Osteoblast (primary cell): ENCODE data around the gene EVA1C. TPM values are rescaled to one million over a fixed set of nuclear protein-coding genes. Genes with fewer than 3 reads are reported as not detected.
A peak's percentile ranks its signal among the peaks of the same experiment; 100 is the strongest.

Experiments used
- DNase-seq: peaks from one replicate; pipeline ENCODE4 v3.0.0; 2011; ENCODE audit warnings: low spot score, mixed read lengths; ENCODE audit not compliant: insufficient read length; ENCODE audit errors: missing footprints
- H2AFZ ChIP-seq: 2 replicates; pipeline ENCODE4 v1.6.0; 2011; ENCODE audit warnings: mild to moderate bottlenecking, low read length
- H3K27ac ChIP-seq: 2 replicates; pipeline ENCODE4 v1.5.1; 2011; ENCODE audit warnings: mild to moderate bottlenecking, low read depth, low read length, moderate library complexity
- H3K27me3 ChIP-seq: 2 replicates; pipeline ENCODE4 v1.6.0; 2012; ENCODE audit warnings: mild to moderate bottlenecking, control low read depth, inconsistent platforms, low read length, moderate library complexity; ENCODE audit not compliant: insufficient read depth
- H3K36me3 ChIP-seq: 2 replicates; pipeline ENCODE4 v1.5.1; 2011; ENCODE audit warnings: mild to moderate bottlenecking, low read length, control low read depth, moderate library complexity; ENCODE audit not compliant: insufficient read depth
- H3K4me1 ChIP-seq: 2 replicates; pipeline ENCODE4 v1.5.1; 2011; ENCODE audit warnings: mild to moderate bottlenecking, low read length, control low read depth, moderate library complexity; ENCODE audit not compliant: insufficient read depth
- H3K4me2 ChIP-seq: 2 replicates; pipeline ENCODE4 v1.6.0; 2011; ENCODE audit warnings: mild to moderate bottlenecking, low read length; ENCODE audit not compliant: insufficient read depth
- H3K4me3 ChIP-seq: fragments of 200-600 bp; sonication (generic); 3 replicates; pipeline ENCODE4 v1.5.1; 2012; ENCODE audit warnings: mild to moderate bottlenecking, low read length, inconsistent platforms; ENCODE audit not compliant: insufficient read depth
- H3K79me2 ChIP-seq: 2 replicates; pipeline ENCODE4 v1.6.0; 2012; ENCODE audit warnings: mild to moderate bottlenecking, low read length, control low read depth, inconsistent platforms; ENCODE audit not compliant: insufficient read depth
- H3K9me3 ChIP-seq: 2 replicates; pipeline ENCODE4 v1.5.1; 2011; ENCODE audit warnings: low read depth, low read length, control low read depth
- H4K20me1 ChIP-seq: 2 replicates; pipeline ENCODE4 v1.6.0; 2012; ENCODE audit warnings: mild to moderate bottlenecking, low read length, control low read depth; ENCODE audit not compliant: insufficient read depth
- CTCF ChIP-seq: IDR thresholded peaks from 2 replicates; pipeline ENCODE4 v1.5.1; 2011; ENCODE audit warnings: mild to moderate bottlenecking, low read depth, low read length, moderate library complexity; ENCODE audit errors: extremely low read depth
- total RNA-seq: library from RNA; depleted of rRNA; stranded (reverse); fragments of >200 nt; gene quantifications from 2 replicates; pipeline ENCODE4 v1.2.3, GENCODE V29; 2012

Gene EVA1C
- total RNA-seq, 1 donor, result 8.0 TPM

DNA sequence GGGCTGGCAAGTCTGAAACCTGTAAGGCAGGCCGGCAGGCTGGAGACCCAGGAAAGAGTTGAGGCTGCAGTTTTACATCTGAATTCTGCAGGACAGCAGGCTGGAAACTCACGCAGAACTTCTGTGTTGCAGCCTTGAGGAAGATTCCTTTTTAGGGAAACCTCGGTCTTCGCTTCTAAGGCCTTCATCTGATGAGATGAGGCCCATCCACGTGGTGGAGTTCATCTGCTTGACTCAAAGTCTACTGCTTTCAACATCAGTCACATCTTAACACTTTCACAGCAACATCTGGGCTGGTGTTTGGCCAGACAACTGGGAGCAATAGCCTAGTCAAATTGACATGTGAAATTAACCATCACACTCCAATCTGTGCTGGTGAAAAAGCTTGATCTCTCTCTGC is 57.1 kb downstream of the EVA1C start:
- H4K20me1 ChIP-seq, result no peaks in the 10 kb centered on the region
- H3K4me3 ChIP-seq, result no peak overlapping the region
- H3K9me3 ChIP-seq, result no peaks in the 10 kb centered on the region
- no peak overlapping the region for H3K4me2 ChIP-seq
- H3K79me2 ChIP-seq, result no peaks in the 10 kb centered on the region
- no peaks in the 10 kb centered on the region for H3K27me3 ChIP-seq
- no peak overlapping the region for H3K27ac ChIP-seq
- no peak for DNase-seq
- no peak overlapping the region for H2AFZ ChIP-seq
- peaks cover 9% of the 10 kb centered on the region for H3K4me1 ChIP-seq
- peaks cover 5% of the 10 kb centered on the region for H3K36me3 ChIP-seq
- TF ChIP-seq CTCF, result no peak

DNA sequence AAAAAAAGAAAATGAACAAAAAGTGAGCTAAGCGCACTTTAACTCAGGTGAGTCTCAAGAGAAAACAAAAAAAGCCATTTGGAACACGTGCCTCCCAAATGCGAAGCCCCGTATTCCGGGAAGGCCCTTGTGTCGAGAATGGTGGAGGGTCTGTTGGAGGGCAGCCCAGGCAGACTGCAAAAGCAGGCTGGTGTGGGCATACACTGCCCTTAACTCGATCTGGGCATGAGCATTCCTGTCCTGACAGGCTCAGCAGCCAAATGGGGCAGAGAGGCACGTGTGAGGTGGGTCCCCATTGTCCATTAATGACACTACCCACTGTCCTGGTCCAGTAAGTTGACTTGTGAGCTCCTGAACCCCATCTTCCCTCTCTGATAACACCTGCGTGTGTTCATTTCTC is 57.7 kb downstream of the EVA1C start:
- no peaks in the 10 kb centered on the region for H3K27me3 ChIP-seq
- H3K9me3 ChIP-seq, result no peaks in the 10 kb centered on the region
- H3K36me3 ChIP-seq, result peaks cover 5% of the 10 kb centered on the region
- no peaks in the 10 kb centered on the region for H4K20me1 ChIP-seq
- no peak for TF ChIP-seq CTCF
- peaks cover 9% of the 10 kb centered on the region for H3K4me1 ChIP-seq
- no peaks in the 10 kb centered on the region for H3K79me2 ChIP-seq
- no peak for DNase-seq
- no peak overlapping the region for H3K27ac ChIP-seq
- H2AFZ ChIP-seq, result no peak overlapping the region
- no peak overlapping the region for H3K4me2 ChIP-seq
- no peak overlapping the region for H3K4me3 ChIP-seq

- peaks cover 5% of the 10 kb centered on the region for H3K36me3 ChIP-seq
- H4K20me1 ChIP-seq, result no peaks in the 10 kb centered on the region
- peak; percentile 34 for DNase-seq
- H3K4me2 ChIP-seq, result no peak overlapping the region
- H3K79me2 ChIP-seq, result no peaks in the 10 kb centered on the region
- H3K4me1 ChIP-seq, result peaks cover 18% of the 10 kb centered on the region
- TF ChIP-seq CTCF, result no peak
- no peaks in the 10 kb centered on the region for H3K9me3 ChIP-seq
- no peaks in the 10 kb centered on the region for H3K27me3 ChIP-seq
- no peak overlapping the region for H3K27ac ChIP-seq
- H2AFZ ChIP-seq, result no peak overlapping the region
- H3K4me3 ChIP-seq, result no peak overlapping the region
These were observed 60.6 kb downstream of the EVA1C start for GRCh38 chr21:32472890-32473765.

DNA sequence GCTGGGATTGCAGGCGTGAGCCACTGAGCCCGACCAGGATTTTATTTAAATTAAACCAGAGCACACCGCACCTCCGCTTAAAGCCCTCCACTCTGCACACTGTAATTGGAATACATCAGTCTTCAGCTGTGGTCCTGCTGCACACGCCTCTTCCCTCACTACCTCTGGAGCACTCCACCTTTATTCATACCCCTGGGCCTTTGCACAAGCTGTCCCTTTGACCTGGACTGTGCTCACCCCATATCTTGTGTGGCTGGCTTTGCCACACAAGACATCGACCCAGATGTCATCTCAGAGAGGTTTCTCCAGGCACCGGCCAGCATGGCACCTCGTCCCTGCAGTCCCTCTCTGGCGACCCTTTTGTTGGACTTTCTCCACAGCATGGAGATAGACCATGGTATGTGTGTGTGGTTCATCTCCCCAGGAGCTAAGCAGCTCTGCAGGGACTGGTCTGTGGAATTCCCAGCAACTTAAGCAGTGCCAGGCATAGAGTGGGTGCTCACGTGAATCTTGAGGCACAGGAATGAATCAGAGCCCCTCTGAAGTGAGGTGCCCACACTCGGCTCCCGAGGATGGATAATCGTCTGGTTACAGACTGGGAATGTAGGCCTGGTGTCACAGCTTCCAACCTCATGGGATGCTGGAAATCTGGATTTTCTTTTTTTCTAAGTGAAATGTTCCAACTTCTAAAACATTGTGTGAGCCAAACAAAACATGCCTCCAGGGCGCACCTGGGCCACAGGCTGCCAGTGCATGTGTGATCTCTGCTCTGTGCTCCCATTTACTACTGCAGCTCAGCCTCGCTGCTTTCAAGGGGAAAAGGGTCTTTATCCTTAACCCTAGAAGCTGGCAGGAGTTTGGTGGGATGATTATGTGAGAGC is 61.9 kb downstream of the EVA1C start:
- H3K27me3 ChIP-seq, result no peaks in the 10 kb centered on the region
- H3K4me2 ChIP-seq, result no peak overlapping the region
- H3K4me1 ChIP-seq, result peaks cover 29% of the 10 kb centered on the region
- DNase-seq, result peak; percentile 65
- H4K20me1 ChIP-seq, result no peaks in the 10 kb centered on the region
- H3K4me3 ChIP-seq, result no peak overlapping the region
- H3K79me2 ChIP-seq, result no peaks in the 10 kb centered on the region
- H3K36me3 ChIP-seq, result peaks cover 5% of the 10 kb centered on the region
- no peak overlapping the region for H2AFZ ChIP-seq
- H3K9me3 ChIP-seq, result no peaks in the 10 kb centered on the region
- TF ChIP-seq CTCF, result no peak
- H3K27ac ChIP-seq, result peak overlapping the region; percentile 63
